ENCODE results near the gene SNIP1. TPM values are rescaled to one million over a fixed set of nuclear protein-coding genes. Genes with fewer than 3 reads are reported as not detected.

SNIP1 gene
- total and polyA plus RNA-seq, 2 donors from 2014 or later: 3.9 to 20.1 TPM

- Histone ChIP-seq H3K36me3 (ENCODE audit: control insufficient read depth in 2 of 3, insufficient read depth in 3 of 3, low read length in 3 of 3) (no peaks in the 10 kb centered on the region), H3K27me3 (ENCODE audit: control insufficient read depth, insufficient read depth, low read length) (no peaks in the 10 kb centered on the region), H3K4me1 (ENCODE audit: control insufficient read depth in 2 of 3, insufficient read depth in 2 of 3, low read depth in 1 of 3, low read length in 3 of 3) (peaks cover 0 to 9% (median under 1%) of the 10 kb centered on the region in 3 donors), H3K4me3 (ENCODE audit: low read length in 3 of 3) (no peak overlapping the region), H3K9me3 (ENCODE audit: control insufficient read depth in 2 of 3, insufficient read depth in 1 of 3, low read length in 3 of 3) (no peaks in the 10 kb centered on the region), H3K27ac (ENCODE audit: low read depth in 2 of 2, low read length in 2 of 2) (no peak overlapping the region), H3K9ac (ENCODE audit: low read length in 3 of 3) (no peak overlapping the region)
- FAIRE-seq (no peak), DNase-seq (no peak)
- no peak for TF ChIP-seq CTCF (IDR thresholded peaks at IDR 0.05; ENCODE audit: borderline replicate concordance, extremely low read depth, insufficient read depth)
- intact Hi-C loops (cut with DNase I): no loop called here
Observed at GRCh38 chr1:37558411-37558810, 4.3 kb upstream of the SNIP1 start.

- no peak for DNase-seq
- H3K9ac ChIP-seq (ENCODE audit: low read length in 3 of 3): peak overlapping the region in 2 of 3 donors; percentile 67 to 76
- no peak for FAIRE-seq
- peaks cover 5 to 19% (median 6%) of the 10 kb centered on the region in 3 donors for H3K4me1 ChIP-seq (ENCODE audit: control insufficient read depth in 2 of 3, insufficient read depth in 2 of 3, low read depth in 1 of 3, low read length in 3 of 3)
- TF ChIP-seq CTCF (IDR thresholded peaks at IDR 0.05; ENCODE audit: borderline replicate concordance, extremely low read depth, insufficient read depth): no peak
- H3K4me3 ChIP-seq (ENCODE audit: low read length in 3 of 3): peak overlapping the region; percentile 62 to 77 (median 75)
- intact Hi-C loops (cut with DNase I): no loop called here
- H3K27ac ChIP-seq (ENCODE audit: low read depth in 2 of 2, low read length in 2 of 2): no peak overlapping the region
- H3K27me3 ChIP-seq (ENCODE audit: control insufficient read depth, insufficient read depth, low read length): no peaks in the 10 kb centered on the region
- H3K36me3 ChIP-seq (ENCODE audit: control insufficient read depth in 2 of 3, insufficient read depth in 3 of 3, low read length in 3 of 3): peaks cover 0 to 4% (median 0%) of the 10 kb centered on the region in 3 donors
- H3K9me3 ChIP-seq (ENCODE audit: control insufficient read depth in 2 of 3, insufficient read depth in 1 of 3, low read length in 3 of 3): no peaks in the 10 kb centered on the region
Observed at GRCh38 chr1:37557402-37557801, 3.3 kb upstream of the SNIP1 start.

- Histone ChIP-seq H3K9ac (ENCODE audit: low read length in 3 of 3) (peak within 1 kb of the TSS in 2 of 3 donors; percentile 67 to 76), H3K9me3 (ENCODE audit: control insufficient read depth in 2 of 3, insufficient read depth in 1 of 3, low read length in 3 of 3) (no peaks in the 10 kb centered on the region), H3K27ac (ENCODE audit: low read depth in 2 of 2, low read length in 2 of 2) (peak within 1 kb of the TSS; percentile 20 to 53), H3K4me1 (ENCODE audit: control insufficient read depth in 2 of 3, insufficient read depth in 2 of 3, low read depth in 1 of 3, low read length in 3 of 3) (peaks cover 5 to 20% (median 6%) of the 10 kb centered on the region in 3 donors), H3K36me3 (ENCODE audit: control insufficient read depth in 2 of 3, insufficient read depth in 3 of 3, low read length in 3 of 3) (peaks cover 0 to 6% (median 0%) of the 10 kb centered on the region in 3 donors), H3K27me3 (ENCODE audit: control insufficient read depth, insufficient read depth, low read length) (no peaks in the 10 kb centered on the region), H3K4me3 (ENCODE audit: low read length in 3 of 3) (peak within 1 kb of the TSS; percentile 62 to 77 (median 75))
- DNase-seq: peak; percentile 95 to 97 (median 97)
- no peak for TF ChIP-seq CTCF (IDR thresholded peaks at IDR 0.05; ENCODE audit: borderline replicate concordance, extremely low read depth, insufficient read depth)
- FAIRE-seq: peak; percentile 52
- intact Hi-C loops (cut with DNase I): no loop called here
Observed at GRCh38 chr1:37556712-37557196, 2.7 kb upstream of the SNIP1 start, which contains the start of gene DNALI1. TSS of gene DNALI1 (plus strand) at chr1:37556940. CDS start at chr1:37556995, 55 bp downstream.

- DNase-seq (no peak), FAIRE-seq (no peak)
- intact Hi-C loops (cut with DNase I): no loop called here
- TF ChIP-seq CTCF (IDR thresholded peaks at IDR 0.05; ENCODE audit: borderline replicate concordance, extremely low read depth, insufficient read depth): no peak
- Histone ChIP-seq H3K27ac (ENCODE audit: low read depth in 2 of 2, low read length in 2 of 2) (peak overlapping the region in 1 of 2 donors; percentile 92), H3K36me3 (ENCODE audit: control insufficient read depth in 2 of 3, insufficient read depth in 3 of 3, low read length in 3 of 3) (peaks cover 0 to 7% (median 6%) of the 10 kb centered on the region in 3 donors), H3K9me3 (ENCODE audit: control insufficient read depth in 2 of 3, insufficient read depth in 1 of 3, low read length in 3 of 3) (no peaks in the 10 kb centered on the region), H3K4me1 (ENCODE audit: control insufficient read depth in 2 of 3, insufficient read depth in 2 of 3, low read depth in 1 of 3, low read length in 3 of 3) (peaks cover 5 to 20% (median 6%) of the 10 kb centered on the region in 3 donors), H3K27me3 (ENCODE audit: control insufficient read depth, insufficient read depth, low read length) (no peaks in the 10 kb centered on the region), H3K4me3 (ENCODE audit: low read length in 3 of 3) (peak overlapping the region; percentile 92 to 100 (median 98)), H3K9ac (ENCODE audit: low read length in 3 of 3) (peak overlapping the region; percentile 87 to 95 (median 92))
Observed at GRCh38 chr1:37553598-37553926, 531 bp downstream of the SNIP1 start.
